AG08395 (cell line): ENCODE measurements around the gene ASAP2.

Source experiments
- DNase-seq: peaks from one replicate; pipeline ENCODE4 v3.0.0; 2012; ENCODE audit warnings: mixed read lengths, low spot score

The ASAP2 gene

GRCh38 chr2:9275399-9275798 lies 68.8 kb downstream of the ASAP2 start:
- DNase-seq, result no peak

GRCh38 chr2:9276074-9276473 lies 69.5 kb downstream of the ASAP2 start:
- no peak for DNase-seq

- DNase-seq, result no peak
Measured at GRCh38 chr2:9276901-9277451, 70.4 kb downstream of the ASAP2 start.

- DNase-seq, result no peak
Measured at GRCh38 chr2:9278439-9278838, 71.8 kb downstream of the ASAP2 start.

- no peak for DNase-seq
Measured at GRCh38 chr2:9279426-9279825, 72.8 kb downstream of the ASAP2 start.

GRCh38 chr2:9280224-9280623 lies 73.6 kb downstream of the ASAP2 start:
- no peak for DNase-seq

GRCh38 chr2:9281145-9281544 lies 74.5 kb downstream of the ASAP2 start:
- DNase-seq, result no peak

- DNase-seq, result no peak
Measured at GRCh38 chr2:9282128-9283112, 75.8 kb downstream of the ASAP2 start.

- no peak for DNase-seq
Measured at GRCh38 chr2:9284521-9285297, 78.1 kb downstream of the ASAP2 start.

GRCh38 chr2:9285385-9285920 lies 78.8 kb downstream of the ASAP2 start:
- DNase-seq, result no peak

GRCh38 chr2:9285921-9286320 lies 79.3 kb downstream of the ASAP2 start:
- DNase-seq, result no peak

- DNase-seq, result no peak
Measured at GRCh38 chr2:9286554-9287399, 80.2 kb downstream of the ASAP2 start.

GRCh38 chr2:9287400-9288045 lies 80.9 kb downstream of the ASAP2 start:
- peak; percentile 98 for DNase-seq

- peak; percentile 78 for DNase-seq
Measured at GRCh38 chr2:9288233-9288632, 81.6 kb downstream of the ASAP2 start.

GRCh38 chr2:9288681-9289338 lies 82.2 kb downstream of the ASAP2 start:
- DNase-seq, result peak; percentile 59

GRCh38 chr2:9291331-9291730 lies 84.7 kb downstream of the ASAP2 start:
- DNase-seq, result no peak

- DNase-seq, result no peak
Measured at GRCh38 chr2:9291866-9292265, 85.3 kb downstream of the ASAP2 start.

GRCh38 chr2:9292426-9292825 lies 85.8 kb downstream of the ASAP2 start:
- DNase-seq, result no peak

- no peak for DNase-seq
Measured at GRCh38 chr2:9294764-9295163, 88.2 kb downstream of the ASAP2 start.

- no peak for DNase-seq
Measured at GRCh38 chr2:9296559-9296958, 89.9 kb downstream of the ASAP2 start.
